ENCODE measurements around the gene TESPA1.
A peak's percentile ranks its signal among the peaks of the same experiment; 100 is the strongest.

TESPA1 gene

GRCh38 chr12:54984658-54985376 lies at the start of gene TESPA1:
TESPA1 (minus strand) TSS chr12:54984762; CDS start chr12:54974562, 10,200 bp downstream.
- Histone ChIP-seq H3K4me3 (peak within 1 kb of the TSS in 6 of 7 experiments; percentile 2 to 23 (median 14)), H3K27ac (peak within 1 kb of the TSS in 13 of 21 experiments; percentile 20 to 87 (median 61))

GRCh38 chr12:55034218-55034617 lies 49.7 kb upstream of the TESPA1 start:
- H3K27ac ChIP-seq, result no peak overlapping the region
- no peak overlapping the region for H3K4me3 ChIP-seq

GRCh38 chr12:55025508-55025907 lies 40.9 kb upstream of the TESPA1 start:
- H3K4me3 ChIP-seq, result no peak overlapping the region
- H3K27ac ChIP-seq, result no peak overlapping the region

- Histone ChIP-seq H3K27ac (no peak overlapping the region), H3K4me3 (no peak overlapping the region)
These were observed 40.0 kb upstream of the TESPA1 start for GRCh38 chr12:55024575-55024974.

GRCh38 chr12:55019784-55020183 lies 35.2 kb upstream of the TESPA1 start, which contains the start of gene NEUROD4:
NEUROD4 (plus strand) TSS chr12:55019974; CDS start chr12:55026440, 6,466 bp downstream.
- no peak within 1 kb of the TSS for H3K27ac ChIP-seq
- H3K4me3 ChIP-seq, result no peak within 1 kb of the TSS

- H3K27ac ChIP-seq, result no peak overlapping the region
- no peak overlapping the region for H3K4me3 ChIP-seq
These were observed 32.9 kb upstream of the TESPA1 start for GRCh38 chr12:55017416-55017925.

GRCh38 chr12:55008944-55009585 lies 24.5 kb upstream of the TESPA1 start:
- H3K27ac ChIP-seq, result no peak overlapping the region
- no peak overlapping the region for H3K4me3 ChIP-seq

GRCh38 chr12:55002355-55002754 lies 17.8 kb upstream of the TESPA1 start:
- H3K27ac ChIP-seq, result no peak overlapping the region
- no peak overlapping the region for H3K4me3 ChIP-seq

GRCh38 chr12:55001198-55001868 lies 16.8 kb upstream of the TESPA1 start:
- Histone ChIP-seq H3K4me3 (no peak overlapping the region), H3K27ac (no peak overlapping the region)

- Histone ChIP-seq H3K4me3 (no peak overlapping the region), H3K27ac (no peak overlapping the region)
These were observed 14.5 kb upstream of the TESPA1 start for GRCh38 chr12:54998958-54999510.

GRCh38 chr12:54997929-54998522 lies 13.5 kb upstream of the TESPA1 start:
- Histone ChIP-seq H3K27ac (no peak overlapping the region), H3K4me3 (no peak overlapping the region)

- Histone ChIP-seq H3K4me3 (no peak overlapping the region), H3K27ac (no peak overlapping the region)
These were observed 11.6 kb upstream of the TESPA1 start for GRCh38 chr12:54996205-54996604.

GRCh38 chr12:54993181-54993835 lies 8.7 kb upstream of the TESPA1 start:
- Histone ChIP-seq H3K27ac (no peak overlapping the region), H3K4me3 (no peak overlapping the region)

GRCh38 chr12:54991991-54992375 lies 7.4 kb upstream of the TESPA1 start:
- H3K27ac ChIP-seq, result peak overlapping the region in 4 of 21 experiments; percentile 7 to 60 (median 55)

GRCh38 chr12:54991161-54991990 lies 6.8 kb upstream of the TESPA1 start:
- Histone ChIP-seq H3K4me3 (no peak overlapping the region), H3K27ac (peak overlapping the region in 6 of 21 experiments; percentile 4 to 60 (median 48))

More at GRCh38 chr12:54991991-54992375, 7.4 kb upstream of the TESPA1 start:
- H3K4me3 ChIP-seq, result no peak overlapping the region

GRCh38 chr12:54989829-54990228 lies 5.3 kb upstream of the TESPA1 start:
- Histone ChIP-seq H3K4me3 (no peak overlapping the region), H3K27ac (no peak overlapping the region)

GRCh38 chr12:54988402-54989054 lies 4.0 kb upstream of the TESPA1 start:
- H3K27ac ChIP-seq, result no peak overlapping the region
- no peak overlapping the region for H3K4me3 ChIP-seq

All from skin epidermis (tissue), 12 donors.